GM23248 (cell line): Measurements from ENCODE around the gene FAM25C. TPM values are rescaled to one million over a fixed set of nuclear protein-coding genes. Genes with fewer than 3 reads are reported as not detected.
"Not testable (repeated sequence)": the region's sequence is repeated elsewhere in the genome, so short reads cannot be mapped to it uniquely, and the experiment has no call there.

Experiments used
- DNase-seq: peaks from one replicate; pipeline ENCODE4 v3.0.0-alpha.2; 2015
- H2AFZ ChIP-seq: fragments of 200-600 bp; sonication (generic); 2 replicates; pipeline ENCODE4 v1.6.1; 2016; ENCODE audit warnings: antibody characterized with exemption
- H3F3A ChIP-seq: fragments of 200-600 bp; sonication (generic); 2 replicates; pipeline ENCODE4 v1.6.1; 2016; ENCODE audit warnings: mild to moderate bottlenecking, antibody characterized with exemption, mixed run types; ENCODE audit not compliant: insufficient read depth
- H3K27ac ChIP-seq: fragments of 200-600 bp; sonication (generic); 2 replicates; pipeline ENCODE4 v1.5.1; 2016; ENCODE audit warnings: mild to moderate bottlenecking
- H3K27me3 ChIP-seq: fragments of 200-600 bp; sonication (generic); replicated peaks from 2 replicates; pipeline ENCODE4 v1.6.1; 2016; ENCODE audit warnings: mild to moderate bottlenecking; ENCODE audit not compliant: insufficient read depth
- H3K36me3 ChIP-seq: fragments of 200-600 bp; sonication (generic); 2 replicates; pipeline ENCODE4 v1.6.1; 2016; ENCODE audit warnings: low read depth, mild to moderate bottlenecking
- H3K4me1 ChIP-seq: fragments of 200-600 bp; sonication (generic); 2 replicates; pipeline ENCODE4 v1.6.1; 2016; ENCODE audit warnings: mild to moderate bottlenecking; ENCODE audit not compliant: insufficient read depth
- H3K4me2 ChIP-seq: fragments of 200-600 bp; sonication (generic); one replicate; pipeline ENCODE4 v1.6.1; 2016; ENCODE audit warnings: mild to moderate bottlenecking; ENCODE audit not compliant: unreplicated experiment
- H3K4me3 ChIP-seq: fragments of 200-600 bp; sonication (generic); 2 replicates; pipeline ENCODE4 v1.5.1; 2016; ENCODE audit warnings: mild to moderate bottlenecking
- H3K79me2 ChIP-seq: fragments of 200-600 bp; sonication (generic); 2 replicates; pipeline ENCODE4 v1.6.1; 2016; ENCODE audit warnings: mild to moderate bottlenecking; ENCODE audit not compliant: insufficient read depth
- H3K9ac ChIP-seq: fragments of 200-600 bp; sonication (generic); 2 replicates; pipeline ENCODE4 v1.6.1; 2016; ENCODE audit warnings: mild to moderate bottlenecking
- H3K9me2 ChIP-seq: fragments of 200-600 bp; sonication (generic); 2 replicates; pipeline ENCODE4 v1.6.1; 2016; ENCODE audit warnings: mixed run types, mild to moderate bottlenecking, moderate library complexity; ENCODE audit not compliant: insufficient read depth
- H3K9me3 ChIP-seq: fragments of 200-600 bp; sonication (generic); one replicate; pipeline ENCODE4 v1.6.1; 2017; ENCODE audit warnings: low read depth
- H4K20me1 ChIP-seq: fragments of 200-600 bp; sonication (generic); 2 replicates; pipeline ENCODE4 v1.6.0; 2016; ENCODE audit not compliant: insufficient read depth
- WGBS, 2 experiments: methylation state at CpG; one replicate each; pipeline ENCODE4 v1.1.6; 2015 to 2017; ENCODE audit warnings: low lambda C conversion rate in 2 of 2, low coverage in 1 of 2; ENCODE audit errors: missing lambda C conversion rate in 2 of 2; 5-methylcytosine and 5-hydroxymethylcytosine counted together
- in situ Hi-C: fragments of 300-500 bp; cut with MboI; formaldehyde crosslinking; loops from 2 replicates; pipeline ENCODE4 v1.15.0; 2020
- polyA plus RNA-seq: library from polyadenylated mRNA; unstranded; fragments of >200 nt; fragmentation: Nextera tagmentation; extraction: Ambion mirVana; gene quantifications from 2 replicates; pipeline ENCODE4 v1.2.1, GENCODE V29; 2016
- small RNA-seq: library from RNA; depleted of rRNA; stranded (forward); fragments of <200 nt; gene quantifications from one replicate; pipeline ENCODE3, GENCODE V24; 2014; ENCODE audit warnings: low read depth, low replicate concordance
- total RNA-seq: library from RNA; depleted of rRNA; stranded (reverse); fragments of >200 nt; shearing (Covaris generic); gene quantifications from 2 replicates; pipeline ENCODE4 v1.2.3, GENCODE V29; 2014; rRNA removed

FAM25C gene
- total and polyA plus RNA-seq, 2 experiments from 2014 or later, result not detected

- H3K27me3 ChIP-seq, DNase-seq, H3K36me3 ChIP-seq, H3K27ac ChIP-seq, H4K20me1 ChIP-seq, in situ Hi-C loops, H3K79me2 ChIP-seq, H3K4me3 ChIP-seq, H3K4me2 ChIP-seq, H3K4me1 ChIP-seq, H2AFZ ChIP-seq, H3K9ac ChIP-seq, H3F3A ChIP-seq, H3K9me2 ChIP-seq, H3K9me3 ChIP-seq: not testable (repeated sequence)
- 85 to 100% methylated on average over 1 of the region's 1 CpG for WGBS, 2 experiments
Observed at GRCh38 chr10:47947424-47947823, 52.2 kb downstream of the FAM25C start.

Small RNAs within 50 kb of the gene (small RNA-seq; reads per million reads assigned to genes)
- gene RNA5SP315, result not detected

Other genes with a start within 250 kb of the FAM25C start
- 1.9 TPM in 2 replicates for gene SYT15B, start 236.2 kb downstream of the FAM25C start, total RNA-seq
- gene SYT15B, start 236.2 kb downstream of the FAM25C start, polyA plus RNA-seq, result 1.5 and 1.8 TPM in 2 replicates
- gene NPY4R2, start 81.1 kb downstream of the FAM25C start, total RNA-seq, result not detected in 2 replicates
- gene NPY4R2, start 81.1 kb downstream of the FAM25C start, polyA plus RNA-seq, result not detected in 2 replicates